Effector memory CD4-positive, alpha-beta T cell (primary cell): ENCODE measurements around the gene WNT1.

Experiments used
- DNase-seq, 3 donors: peaks; one replicate each; pipeline ENCODE4 v3.0.0-alpha.2; 2020
- H3K27ac ChIP-seq: 2 replicates; pipeline ENCODE4 v1.7.0; 2013; ENCODE audit warnings: mild to moderate bottlenecking, low read length, moderate library complexity; ENCODE audit not compliant: insufficient read depth, poor library complexity, severe bottlenecking
- H3K27me3 ChIP-seq: replicated peaks from 2 replicates; pipeline ENCODE4 v1.7.0; 2013; ENCODE audit warnings: mild to moderate bottlenecking, low read length; ENCODE audit not compliant: insufficient read depth, control insufficient read depth, poor library complexity, severe bottlenecking
- H3K36me3 ChIP-seq: 2 replicates; pipeline ENCODE4 v1.7.0; 2013; ENCODE audit warnings: mild to moderate bottlenecking, low read length, moderate library complexity; ENCODE audit not compliant: control insufficient read depth, insufficient read depth
- H3K4me1 ChIP-seq: 2 replicates; pipeline ENCODE4 v1.7.0; 2013; ENCODE audit warnings: low read length, mild to moderate bottlenecking; ENCODE audit not compliant: control insufficient read depth, insufficient read depth, poor library complexity, severe bottlenecking
- H3K4me3 ChIP-seq: 2 replicates; pipeline ENCODE4 v1.7.0; 2013; ENCODE audit warnings: low read length, low read depth, mild to moderate bottlenecking; ENCODE audit not compliant: insufficient read depth, poor library complexity, severe bottlenecking
- H3K9me3 ChIP-seq: 2 replicates; pipeline ENCODE4 v1.7.0; 2013; ENCODE audit warnings: mild to moderate bottlenecking, low read length, moderate library complexity; ENCODE audit not compliant: control insufficient read depth

The WNT1 gene

GRCh38 chr12:48999371-49000131 is 21.4 kb downstream of the WNT1 start, which contains the start of gene DDN:
Gene DDN, minus strand, starts transcription at chr12:48999375. Its CDS starts 88 bp downstream, at chr12:48999287.
- Histone ChIP-seq H3K27ac (no peak within 1 kb of the TSS), H3K9me3 (no peaks in the 10 kb centered on the region), H3K36me3 (peaks cover 27% of the 10 kb centered on the region), H3K27me3 (peaks cover 31% of the 10 kb centered on the region), H3K4me1 (peaks cover 46% of the 10 kb centered on the region), H3K4me3 (peak within 1 kb of the TSS; percentile 59)
- peak in 2 of 3 donors; percentile 19 to 22 for DNase-seq

DNA sequence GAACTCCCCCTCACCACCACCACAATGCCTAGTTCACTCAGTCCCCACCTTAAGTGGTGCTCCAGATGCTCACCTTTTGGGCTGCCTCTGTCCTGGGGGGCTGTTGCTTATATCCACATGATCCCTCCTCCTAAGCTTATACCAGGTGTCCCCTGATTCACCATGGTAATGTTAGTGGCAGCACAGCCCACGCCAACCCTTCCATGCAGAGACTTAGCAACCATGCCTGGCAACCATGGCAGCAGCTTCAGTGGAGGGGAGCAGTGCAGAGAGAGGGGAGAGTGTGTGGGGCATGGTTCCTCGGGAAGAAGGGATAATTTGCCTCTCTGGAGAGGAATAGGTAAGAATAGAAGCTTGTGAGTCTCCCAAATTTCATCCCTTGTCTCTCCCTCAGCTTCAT is 22.2 kb downstream of the WNT1 start:
- no peak overlapping the region for H3K27ac ChIP-seq
- no peaks in the 10 kb centered on the region for H3K9me3 ChIP-seq
- peaks cover 41% of the 10 kb centered on the region for H3K4me1 ChIP-seq
- no peak for DNase-seq
- H3K27me3 ChIP-seq = peaks cover 24% of the 10 kb centered on the region
- peaks cover 34% of the 10 kb centered on the region for H3K36me3 ChIP-seq
- H3K4me3 ChIP-seq = no peak overlapping the region

DNA sequence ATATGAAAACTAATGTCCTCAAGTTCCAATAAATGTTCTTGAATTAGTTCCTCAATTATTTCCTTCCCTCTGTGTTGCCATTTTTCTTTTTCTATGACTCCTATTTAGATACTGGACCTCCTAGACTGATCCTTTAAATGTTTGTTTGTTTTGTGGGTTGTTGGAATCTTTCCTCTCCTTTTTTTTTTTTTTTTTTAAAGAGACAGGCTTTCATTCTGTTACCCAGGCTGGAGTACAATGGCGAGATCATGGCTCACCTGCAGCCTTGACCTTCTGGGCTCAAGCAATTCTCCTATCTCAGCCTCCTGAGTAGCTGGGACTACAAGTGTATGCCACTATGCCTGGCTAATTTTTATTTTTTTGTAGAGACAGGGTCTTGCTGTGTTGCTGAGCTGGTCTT is 30.8 kb downstream of the WNT1 start:
- Histone ChIP-seq H3K36me3 (peaks cover 53% of the 10 kb centered on the region), H3K9me3 (no peaks in the 10 kb centered on the region)

DNA sequence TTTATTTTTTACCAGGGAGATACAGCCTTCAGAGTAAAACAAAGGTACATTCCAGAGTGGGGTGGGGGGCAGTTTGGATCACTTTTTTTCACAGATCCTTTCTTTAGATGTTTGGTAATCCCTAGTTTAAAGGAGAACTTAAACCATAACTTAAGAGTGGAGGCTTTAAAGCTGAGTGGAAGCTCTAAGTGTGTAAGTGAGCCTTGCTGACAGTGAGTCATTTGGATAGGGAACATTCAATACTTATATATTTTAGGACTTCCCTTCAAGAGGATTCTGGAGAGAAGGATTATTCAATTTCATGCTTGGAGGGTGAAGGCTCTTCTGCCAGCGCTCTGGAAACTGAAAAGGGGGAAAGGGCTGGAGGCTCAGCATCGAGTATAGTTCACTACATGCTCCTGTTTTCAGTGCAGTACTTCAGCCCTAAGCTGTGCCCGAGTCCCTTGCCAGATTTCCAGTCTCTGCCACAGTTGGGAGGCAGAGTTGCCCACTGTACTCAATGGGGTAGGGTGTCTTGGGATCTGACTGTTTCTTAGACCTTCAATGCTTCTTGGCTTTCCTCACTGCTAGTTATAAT is 32.1 kb downstream of the WNT1 start:
- H3K27me3 ChIP-seq = no peaks in the 10 kb centered on the region
- H3K4me3 ChIP-seq = no peak overlapping the region
- H3K9me3 ChIP-seq = no peaks in the 10 kb centered on the region
- no peaks in the 10 kb centered on the region for H3K4me1 ChIP-seq
- peaks cover 40% of the 10 kb centered on the region for H3K36me3 ChIP-seq
- no peak for DNase-seq
- H3K27ac ChIP-seq = no peak overlapping the region

More for the DNA sequence above, 30.8 kb downstream of the WNT1 start:
- Histone ChIP-seq H3K27ac (no peak overlapping the region), H3K4me3 (no peak overlapping the region), H3K27me3 (no peaks in the 10 kb centered on the region), H3K4me1 (no peaks in the 10 kb centered on the region)
- DNase-seq = no peak

DNA sequence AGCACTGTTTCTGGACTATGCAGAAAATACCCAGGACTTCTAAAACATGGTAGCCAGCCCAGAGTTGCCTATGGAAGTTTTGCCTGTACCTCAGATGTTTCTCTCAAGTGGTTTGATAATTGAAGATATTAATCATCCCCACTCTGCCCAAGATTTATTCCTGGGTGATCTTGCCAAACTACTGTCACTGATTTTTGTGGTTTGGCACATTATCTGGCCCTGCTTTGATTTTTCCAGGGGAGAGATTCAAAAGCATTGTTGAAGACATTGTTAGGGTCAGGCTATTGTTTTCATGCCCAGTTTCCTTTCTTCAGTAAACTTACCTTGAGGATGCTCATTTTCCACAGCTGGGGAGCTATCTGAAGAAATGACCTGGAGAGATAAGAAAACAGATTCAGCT is 34.6 kb downstream of the WNT1 start:
- Histone ChIP-seq H3K36me3 (peaks cover 31% of the 10 kb centered on the region), H3K9me3 (no peaks in the 10 kb centered on the region), H3K27me3 (no peaks in the 10 kb centered on the region), H3K4me3 (no peak overlapping the region), H3K4me1 (peaks cover 3% of the 10 kb centered on the region), H3K27ac (no peak overlapping the region)
- no peak for DNase-seq

GRCh38 chr12:49013428-49013827 is 35.3 kb downstream of the WNT1 start:
- Histone ChIP-seq H3K27me3 (no peaks in the 10 kb centered on the region), H3K9me3 (no peaks in the 10 kb centered on the region), H3K27ac (no peak overlapping the region), H3K4me1 (peaks cover 8% of the 10 kb centered on the region), H3K36me3 (peaks cover 31% of the 10 kb centered on the region), H3K4me3 (no peak overlapping the region)
- no peak for DNase-seq

GRCh38 chr12:49014547-49014946 is 36.4 kb downstream of the WNT1 start:
- H3K36me3 ChIP-seq = peaks cover 31% of the 10 kb centered on the region
- H3K4me1 ChIP-seq = peaks cover 14% of the 10 kb centered on the region
- H3K4me3 ChIP-seq = no peak overlapping the region
- no peaks in the 10 kb centered on the region for H3K27me3 ChIP-seq
- H3K9me3 ChIP-seq = no peaks in the 10 kb centered on the region
- no peak for DNase-seq
- no peak overlapping the region for H3K27ac ChIP-seq

- DNase-seq = no peak
- H3K27me3 ChIP-seq = no peaks in the 10 kb centered on the region
- H3K27ac ChIP-seq = no peak overlapping the region
- H3K9me3 ChIP-seq = no peaks in the 10 kb centered on the region
- H3K4me3 ChIP-seq = no peak overlapping the region
- H3K36me3 ChIP-seq = peaks cover 26% of the 10 kb centered on the region
- H3K4me1 ChIP-seq = peaks cover 14% of the 10 kb centered on the region
Measured at GRCh38 chr12:49015196-49015595, 37.1 kb downstream of the WNT1 start.

DNA sequence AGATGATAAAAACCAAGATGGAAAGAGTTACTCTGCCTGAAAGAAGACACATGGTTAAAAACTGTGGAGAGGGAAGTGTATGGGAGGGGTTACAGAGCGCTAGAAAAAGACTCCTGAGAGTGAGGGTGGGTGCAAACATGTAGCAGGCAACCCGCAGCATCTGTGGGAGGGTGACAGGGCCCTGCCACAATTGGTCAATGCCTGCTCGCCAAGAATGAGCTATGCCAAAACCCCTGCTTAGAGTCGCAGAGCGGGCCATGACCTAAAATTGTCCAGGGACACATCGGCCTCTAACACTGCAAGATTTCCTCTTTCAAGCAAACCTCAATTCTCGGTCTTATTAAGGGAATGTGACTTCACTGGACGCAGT is 39.8 kb downstream of the WNT1 start:
- Histone ChIP-seq H3K36me3 (peaks cover 18% of the 10 kb centered on the region), H3K4me1 (peaks cover 14% of the 10 kb centered on the region), H3K4me3 (peak overlapping the region; percentile 73), H3K27me3 (no peaks in the 10 kb centered on the region), H3K27ac (peak overlapping the region; percentile 91), H3K9me3 (no peaks in the 10 kb centered on the region)
- no peak for DNase-seq
